SK-N-SH treated with all-trans-retinoic acid at 6 μM for 48 hours (cell line): ENCODE measurements around the gene MYH14.

Source experiments
- ARNTL ChIP-seq: fragments of 450-650 bp; formaldehyde crosslinking; IDR thresholded peaks from 2 replicates; pipeline ENCODE4 v1.5.0; 2020; ENCODE audit warnings: low read depth, mild to moderate bottlenecking, moderate library complexity, borderline replicate concordance
- BACH2 ChIP-seq: fragments of 250-450 bp; sonication (Bioruptor Pico); IDR thresholded peaks from 2 replicates; pipeline ENCODE4 v1.9.0; 2021; ENCODE audit warnings: mild to moderate bottlenecking, borderline replicate concordance
- CSDC2 ChIP-seq: fragments of 250-450 bp; sonication (Bioruptor Pico); IDR thresholded peaks from 2 replicates; pipeline ENCODE4 v1.5.0; 2020; ENCODE audit warnings: mild to moderate bottlenecking, moderate library complexity
- OSR1 ChIP-seq: fragments of 250-450 bp; sonication (Bioruptor Pico); IDR thresholded peaks from 2 replicates; pipeline ENCODE4 v1.8.0; 2022; ENCODE audit warnings: moderate library complexity, mild to moderate bottlenecking, inconsistent platforms
- PPARA ChIP-seq: fragments of 250-450 bp; sonication (Bioruptor Pico); IDR thresholded peaks from 2 replicates; pipeline ENCODE4 v1.5.0; 2020; ENCODE audit warnings: mild to moderate bottlenecking, borderline replicate concordance
- ZC3H10 ChIP-seq: fragments of 250-450 bp; sonication (Bioruptor Pico); IDR thresholded peaks from 2 replicates; pipeline ENCODE4 v1.5.1; 2021; ENCODE audit warnings: mild to moderate bottlenecking, moderate library complexity
- ZFP3 ChIP-seq: fragments of 250-450 bp; sonication (Bioruptor Pico); IDR thresholded peaks from 2 replicates; pipeline ENCODE4 v1.5.0; 2020; ENCODE audit warnings: mild to moderate bottlenecking, moderate library complexity
- ZFP30 ChIP-seq: fragments of 450-650 bp; formaldehyde crosslinking; IDR thresholded peaks from 2 replicates; pipeline ENCODE4 v1.5.0; 2022; ENCODE audit warnings: mild to moderate bottlenecking, moderate library complexity
- ZNF70 ChIP-seq: fragments of 450-650 bp; formaldehyde crosslinking; IDR thresholded peaks from 2 replicates; pipeline ENCODE4 v1.5.0; 2020; ENCODE audit warnings: mild to moderate bottlenecking, moderate library complexity
- TF ChIP-seq, protein P1 (sequence below): fragments of 250-450 bp; sonication (Bioruptor Pico); IDR thresholded peaks from 2 replicates; pipeline ENCODE4 v1.8.0; 2020; ENCODE audit warnings: mild to moderate bottlenecking, moderate library complexity, borderline replicate concordance
- TF ChIP-seq, protein P2 (sequence below): fragments of 250-450 bp; sonication (Bioruptor Pico); IDR thresholded peaks from 2 replicates; pipeline ENCODE4 v1.8.0; 2021; ENCODE audit warnings: low read depth, mild to moderate bottlenecking, moderate library complexity, borderline replicate concordance
- TF ChIP-seq, protein P3 (sequence below): fragments of 250-450 bp; sonication (Bioruptor Pico); IDR thresholded peaks from 2 replicates; pipeline ENCODE4 v1.5.1; 2021; ENCODE audit warnings: mild to moderate bottlenecking, moderate library complexity
- TF ChIP-seq, protein P4 (sequence below): fragments of 250-450 bp; sonication (Bioruptor Pico); IDR thresholded peaks from 2 replicates; pipeline ENCODE4 v1.5.1; 2020; ENCODE audit warnings: low read depth, mild to moderate bottlenecking, moderate library complexity

DNA sequence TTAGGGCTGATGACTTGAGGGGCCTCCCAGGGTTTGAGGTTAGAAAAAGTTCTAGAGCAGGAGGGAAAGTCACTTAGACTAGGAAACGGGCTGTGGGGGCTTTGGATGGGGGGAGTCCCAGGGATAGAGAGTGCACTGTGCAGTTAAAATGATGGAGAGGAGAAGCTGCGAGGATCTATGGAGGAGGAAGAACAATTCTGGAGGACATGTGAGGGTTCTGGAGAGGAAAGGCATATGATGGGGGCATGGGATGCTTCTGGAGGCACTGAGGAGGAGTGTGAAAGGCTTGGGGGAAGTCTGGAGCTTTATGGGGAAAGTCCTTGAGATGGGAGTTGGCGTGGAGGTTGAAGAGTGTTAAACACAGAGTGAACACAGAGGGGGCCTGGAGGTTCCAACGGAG, 123.6 kb downstream of the MYH14 start:
- no peak for TF ChIP-seq ZFP3 (CRISPR knock-in tag)
- TF ChIP-seq, protein P1, sequence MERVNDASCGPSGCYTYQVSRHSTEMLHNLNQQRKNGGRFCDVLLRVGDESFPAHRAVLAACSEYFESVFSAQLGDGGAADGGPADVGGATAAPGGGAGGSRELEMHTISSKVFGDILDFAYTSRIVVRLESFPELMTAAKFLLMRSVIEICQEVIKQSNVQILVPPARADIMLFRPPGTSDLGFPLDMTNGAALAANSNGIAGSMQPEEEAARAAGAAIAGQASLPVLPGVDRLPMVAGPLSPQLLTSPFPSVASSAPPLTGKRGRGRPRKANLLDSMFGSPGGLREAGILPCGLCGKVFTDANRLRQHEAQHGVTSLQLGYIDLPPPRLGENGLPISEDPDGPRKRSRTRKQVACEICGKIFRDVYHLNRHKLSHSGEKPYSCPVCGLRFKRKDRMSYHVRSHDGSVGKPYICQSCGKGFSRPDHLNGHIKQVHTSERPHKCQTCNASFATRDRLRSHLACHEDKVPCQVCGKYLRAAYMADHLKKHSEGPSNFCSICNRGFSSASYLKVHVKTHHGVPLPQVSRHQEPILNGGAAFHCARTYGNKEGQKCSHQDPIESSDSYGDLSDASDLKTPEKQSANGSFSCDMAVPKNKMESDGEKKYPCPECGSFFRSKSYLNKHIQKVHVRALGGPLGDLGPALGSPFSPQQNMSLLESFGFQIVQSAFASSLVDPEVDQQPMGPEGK (CRISPR knock-in tag): no peak
- TF ChIP-seq ZC3H10 (CRISPR knock-in tag): no peak
- TF ChIP-seq, protein P2, sequence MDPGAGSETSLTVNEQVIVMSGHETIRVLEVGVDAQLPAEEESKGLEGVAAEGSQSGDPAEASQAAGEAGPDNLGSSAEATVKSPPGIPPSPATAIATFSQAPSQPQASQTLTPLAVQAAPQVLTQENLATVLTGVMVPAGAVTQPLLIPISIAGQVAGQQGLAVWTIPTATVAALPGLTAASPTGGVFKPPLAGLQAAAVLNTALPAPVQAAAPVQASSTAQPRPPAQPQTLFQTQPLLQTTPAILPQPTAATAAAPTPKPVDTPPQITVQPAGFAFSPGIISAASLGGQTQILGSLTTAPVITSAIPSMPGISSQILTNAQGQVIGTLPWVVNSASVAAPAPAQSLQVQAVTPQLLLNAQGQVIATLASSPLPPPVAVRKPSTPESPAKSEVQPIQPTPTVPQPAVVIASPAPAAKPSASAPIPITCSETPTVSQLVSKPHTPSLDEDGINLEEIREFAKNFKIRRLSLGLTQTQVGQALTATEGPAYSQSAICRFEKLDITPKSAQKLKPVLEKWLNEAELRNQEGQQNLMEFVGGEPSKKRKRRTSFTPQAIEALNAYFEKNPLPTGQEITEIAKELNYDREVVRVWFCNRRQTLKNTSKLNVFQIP (CRISPR knock-in tag): no peak
- no peak for TF ChIP-seq OSR1 (CRISPR knock-in tag)
- no peak for TF ChIP-seq ARNTL (CRISPR knock-in tag)
- no peak for TF ChIP-seq BACH2 (CRISPR knock-in tag)
- no peak for TF ChIP-seq ZFP30 (CRISPR knock-in tag)
- no peak for TF ChIP-seq PPARA (CRISPR knock-in tag)
- no peak for TF ChIP-seq ZNF70 (CRISPR knock-in tag)
- TF ChIP-seq, protein P3, sequence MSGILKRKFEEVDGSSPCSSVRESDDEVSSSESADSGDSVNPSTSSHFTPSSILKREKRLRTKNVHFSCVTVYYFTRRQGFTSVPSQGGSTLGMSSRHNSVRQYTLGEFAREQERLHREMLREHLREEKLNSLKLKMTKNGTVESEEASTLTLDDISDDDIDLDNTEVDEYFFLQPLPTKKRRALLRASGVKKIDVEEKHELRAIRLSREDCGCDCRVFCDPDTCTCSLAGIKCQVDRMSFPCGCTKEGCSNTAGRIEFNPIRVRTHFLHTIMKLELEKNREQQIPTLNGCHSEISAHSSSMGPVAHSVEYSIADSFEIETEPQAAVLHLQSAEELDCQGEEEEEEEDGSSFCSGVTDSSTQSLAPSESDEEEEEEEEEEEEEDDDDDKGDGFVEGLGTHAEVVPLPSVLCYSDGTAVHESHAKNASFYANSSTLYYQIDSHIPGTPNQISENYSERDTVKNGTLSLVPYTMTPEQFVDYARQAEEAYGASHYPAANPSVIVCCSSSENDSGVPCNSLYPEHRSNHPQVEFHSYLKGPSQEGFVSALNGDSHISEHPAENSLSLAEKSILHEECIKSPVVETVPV (CRISPR knock-in tag): no peak
- TF ChIP-seq CSDC2 (CRISPR knock-in tag): no peak
- TF ChIP-seq, protein P4, sequence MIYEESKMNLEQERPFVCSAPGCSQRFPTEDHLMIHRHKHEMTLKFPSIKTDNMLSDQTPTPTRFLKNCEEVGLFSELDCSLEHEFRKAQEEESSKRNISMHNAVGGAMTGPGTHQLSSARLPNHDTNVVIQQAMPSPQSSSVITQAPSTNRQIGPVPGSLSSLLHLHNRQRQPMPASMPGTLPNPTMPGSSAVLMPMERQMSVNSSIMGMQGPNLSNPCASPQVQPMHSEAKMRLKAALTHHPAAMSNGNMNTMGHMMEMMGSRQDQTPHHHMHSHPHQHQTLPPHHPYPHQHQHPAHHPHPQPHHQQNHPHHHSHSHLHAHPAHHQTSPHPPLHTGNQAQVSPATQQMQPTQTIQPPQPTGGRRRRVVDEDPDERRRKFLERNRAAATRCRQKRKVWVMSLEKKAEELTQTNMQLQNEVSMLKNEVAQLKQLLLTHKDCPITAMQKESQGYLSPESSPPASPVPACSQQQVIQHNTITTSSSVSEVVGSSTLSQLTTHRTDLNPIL (CRISPR knock-in tag): no peak
